ENCODE results near the gene FMO1.
"Not testable (repeated sequence)": the region's sequence is repeated elsewhere in the genome, so short reads cannot be mapped to it uniquely, and the experiment has no call there.

FMO1 gene

GRCh38 chr1:171248302-171248701 is at the start of gene FMO1:
Gene FMO1 (plus strand): TSS chr1:171248494. CDS start chr1:171258088, 9,594 bp downstream.
- no peak for DNase-seq

GRCh38 chr1:171204296-171204695 is 44.0 kb upstream of the FMO1 start:
- no peak for DNase-seq

- DNase-seq = no peak
Observed at GRCh38 chr1:171206204-171206977, 41.9 kb upstream of the FMO1 start.

- no peak for DNase-seq
Observed at GRCh38 chr1:171206978-171207355, 41.3 kb upstream of the FMO1 start.

- DNase-seq = no peak
Observed at GRCh38 chr1:171207377-171207776, 40.9 kb upstream of the FMO1 start.

- DNase-seq = no peak
Observed at GRCh38 chr1:171210355-171210754, 37.9 kb upstream of the FMO1 start.

- DNase-seq = no peak
Observed at GRCh38 chr1:171212607-171213351, 35.5 kb upstream of the FMO1 start.

GRCh38 chr1:171213559-171214454 is 34.5 kb upstream of the FMO1 start:
- DNase-seq = no peak

GRCh38 chr1:171217658-171218443 is 30.4 kb upstream of the FMO1 start:
- DNase-seq = no peak

- no peak for DNase-seq
Observed at GRCh38 chr1:171218661-171219060, 29.6 kb upstream of the FMO1 start.

GRCh38 chr1:171219346-171220080 is 28.8 kb upstream of the FMO1 start:
- DNase-seq = no peak

GRCh38 chr1:171220081-171220420 is 28.2 kb upstream of the FMO1 start:
- no peak for DNase-seq

GRCh38 chr1:171220581-171221054 is 27.7 kb upstream of the FMO1 start:
- DNase-seq = no peak

GRCh38 chr1:171221665-171222591 is 26.4 kb upstream of the FMO1 start:
- no peak for DNase-seq

GRCh38 chr1:171222936-171223335 is 25.4 kb upstream of the FMO1 start:
- no peak for DNase-seq

GRCh38 chr1:171224257-171224656 is 24.0 kb upstream of the FMO1 start:
- DNase-seq = not testable (repeated sequence)

- no peak for DNase-seq
Observed at GRCh38 chr1:171226747-171227370, 21.4 kb upstream of the FMO1 start.

- DNase-seq = no peak
Observed at GRCh38 chr1:171231326-171231725, 17.0 kb upstream of the FMO1 start.

- no peak for DNase-seq
Observed at GRCh38 chr1:171233183-171233582, 15.1 kb upstream of the FMO1 start.

GRCh38 chr1:171236231-171236630 is 12.1 kb upstream of the FMO1 start:
- DNase-seq = not testable (repeated sequence)

Measured in activated gamma-delta T cell treated with Interleukin-2 at 50 U/mL for 16 hours (primary cell).